Fibroblast of mammary gland (primary cell): ENCODE data around the gene SLC12A5.

Source experiments
- DNase-seq: peaks from one replicate; pipeline ENCODE4 v3.0.0-alpha.2; 2010; ENCODE audit warnings: low read depth
- H3K4me3 ChIP-seq: 2 replicates; pipeline ENCODE4 v1.5.1; 2011; ENCODE audit warnings: low read depth, mild to moderate bottlenecking, low read length, moderate library complexity; ENCODE audit not compliant: control insufficient read depth
- CTCF ChIP-seq: conservative IDR thresholded peaks from 2 replicates; pipeline ENCODE4 v1.5.1; 2011; ENCODE audit warnings: low read depth, low read length, inconsistent platforms; ENCODE audit not compliant: control insufficient read depth, insufficient read depth

Gene SLC12A5

GRCh38 chr20:45999557-46000261 is 29.3 kb upstream of the SLC12A5 start:
- H3K4me3 ChIP-seq = no peak overlapping the region
- DNase-seq = no peak
- TF ChIP-seq CTCF = no peak

DNA sequence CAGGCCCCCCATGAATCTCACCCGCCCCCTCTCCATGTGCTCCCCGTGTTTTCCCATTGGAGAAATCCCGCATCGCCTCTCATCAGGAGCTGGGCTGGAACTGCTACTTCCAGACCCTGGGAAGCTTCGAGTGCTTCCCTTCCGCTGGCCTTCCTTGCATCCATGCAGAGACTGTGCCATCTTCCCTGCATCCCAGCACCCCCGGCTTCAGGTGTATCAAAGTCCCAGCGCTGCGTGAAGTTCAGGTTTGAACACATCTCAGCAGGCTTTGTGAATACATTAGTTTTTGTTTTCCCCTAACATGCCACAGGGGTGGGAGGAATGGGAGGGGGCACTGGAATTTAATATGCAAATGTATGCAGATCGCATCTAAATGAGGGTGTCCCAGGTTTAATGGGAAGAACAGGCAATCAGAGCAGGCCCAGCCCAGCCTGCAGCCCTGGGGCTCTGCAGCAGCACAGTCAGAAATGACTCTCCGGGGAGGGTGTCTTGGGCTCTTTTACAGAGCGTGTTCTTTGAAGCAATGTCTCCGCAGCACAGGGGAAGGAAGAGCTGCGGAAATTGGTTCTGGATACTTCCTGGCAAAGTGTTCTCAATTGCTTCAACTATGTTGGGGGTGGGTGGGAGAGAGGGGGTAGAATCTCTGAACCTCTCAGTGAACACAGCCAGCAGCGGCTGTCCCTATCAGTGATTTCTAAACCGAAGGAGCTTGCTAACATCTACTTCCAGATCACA is 28.6 kb upstream of the SLC12A5 start:
- no peak for DNase-seq
- H3K4me3 ChIP-seq = no peak overlapping the region
- no peak for TF ChIP-seq CTCF

GRCh38 chr20:46001498-46001897 is 27.5 kb upstream of the SLC12A5 start:
- H3K4me3 ChIP-seq = no peak overlapping the region

DNA sequence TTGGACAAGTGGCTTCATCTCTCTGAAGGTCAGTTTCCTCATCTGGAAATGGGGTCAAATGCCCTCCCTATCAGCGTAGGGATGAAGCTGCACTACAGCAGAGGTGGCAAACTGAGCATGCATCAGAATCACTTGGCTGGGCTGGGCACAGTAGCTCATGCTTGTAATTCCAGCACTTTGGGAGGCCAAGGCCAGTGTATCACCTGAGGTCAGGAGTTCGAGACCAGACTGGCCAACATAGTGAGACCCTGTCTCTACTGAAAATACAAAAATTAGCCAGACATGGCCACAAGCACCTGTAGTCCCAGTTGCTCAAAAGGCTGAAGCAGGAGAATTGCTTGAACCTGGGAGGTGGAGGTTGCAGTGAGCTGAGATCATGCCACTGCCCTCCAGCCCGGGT is 27.0 kb upstream of the SLC12A5 start:
- H3K4me3 ChIP-seq = no peak overlapping the region
- no peak for TF ChIP-seq CTCF
- DNase-seq = no peak

More at GRCh38 chr20:46001498-46001897, 27.5 kb upstream of the SLC12A5 start:
- no peak for TF ChIP-seq CTCF
- no peak for DNase-seq

GRCh38 chr20:46004187-46004586 is 24.8 kb upstream of the SLC12A5 start:
- no peak for DNase-seq

DNA sequence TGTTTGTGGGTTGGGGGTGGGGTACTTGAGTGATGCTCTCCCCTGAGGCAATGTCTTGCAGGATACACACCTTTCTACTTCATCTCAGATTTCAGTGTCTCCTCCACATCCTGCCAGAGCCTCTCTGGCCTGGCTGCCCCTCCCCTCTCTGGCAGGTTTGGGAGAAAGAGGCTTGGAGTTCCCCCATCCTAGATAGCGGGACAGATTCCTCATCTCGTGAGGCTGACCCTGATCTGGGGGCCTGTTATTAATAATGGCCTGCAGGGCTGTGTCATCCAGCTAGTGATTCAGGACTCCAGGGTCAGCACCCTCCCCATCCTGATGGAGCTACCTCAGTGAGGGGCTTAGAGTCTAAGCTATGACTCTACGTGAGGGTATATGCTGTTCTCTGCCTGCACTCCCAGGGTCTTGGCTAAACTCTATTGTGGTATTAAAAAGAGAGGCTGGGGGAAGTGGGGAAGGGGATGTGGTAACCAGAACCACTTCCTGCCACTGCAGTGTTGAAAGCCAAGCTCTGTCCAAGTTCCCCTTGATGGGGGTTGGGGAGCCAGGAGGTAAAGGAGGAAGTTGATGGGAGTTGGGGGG is 24.0 kb upstream of the SLC12A5 start:
- DNase-seq = no peak
- TF ChIP-seq CTCF = no peak
- H3K4me3 ChIP-seq = no peak overlapping the region

More at GRCh38 chr20:46004187-46004586, 24.8 kb upstream of the SLC12A5 start:
- TF ChIP-seq CTCF = no peak
- no peak overlapping the region for H3K4me3 ChIP-seq
